IMR-90 (cell line): ENCODE measurements around the gene PAK4. TPM values are rescaled to one million over a fixed set of nuclear protein-coding genes. Genes with fewer than 3 reads are reported as not detected.

ENCODE experiments used
- ATAC-seq: fragments of 200-7000 bp; cut with Tn5 transposase; 2 replicates; pipeline ENCODE4 v1.9.1; 2020; ENCODE audit warnings: low read depth, mild to moderate bottlenecking, moderate library complexity
- BruUV-seq: library from RNA; stranded (reverse); fragments of 400-500 nt; replicated peaks from 2 replicates; lab custom pipeline; 2021; lab: Mats Ljungman, UMichigan
- CTCF ChIA-PET: fragments of 300-600 bp; formaldehyde crosslinking; extraction: SDS; loops from one replicate; lab custom pipeline; 2021; ENCODE audit warnings: antibody characterized with exemption; lab: Yijun Ruan, JAX
- POLR2A ChIA-PET: fragments of 300-600 bp; sonication (Branson Sonifier 250); formaldehyde crosslinking; loops from one replicate; lab custom pipeline; 2022; ENCODE audit warnings: antibody characterized with exemption; ENCODE audit not compliant: unreplicated experiment; lab: Charles Lee
- DNase-seq: peaks from one replicate; pipeline ENCODE4 v3.0.0; 2013
- H2AFZ ChIP-seq: replicated peaks from 2 replicates; pipeline ENCODE3; 2013; ENCODE audit warnings: low read length, mild to moderate bottlenecking; ENCODE audit not compliant: poor library complexity
- H2AK5ac ChIP-seq: 2 replicates; pipeline ENCODE4 v1.6.1; 2013; ENCODE audit warnings: low read depth, low read length, inconsistent platforms
- H2AK9ac ChIP-seq: replicated peaks from 2 replicates; pipeline ENCODE3; 2013; ENCODE audit warnings: mild to moderate bottlenecking, low read depth, low read length, moderate library complexity; ENCODE audit not compliant: poor library complexity
- H2BK120ac ChIP-seq: 2 replicates; pipeline ENCODE4 v1.6.1; 2013; ENCODE audit warnings: low read depth, low read length, inconsistent platforms
- H2BK15ac ChIP-seq: 3 replicates; pipeline ENCODE4 v1.6.1; 2013; ENCODE audit warnings: low read depth, low read length, inconsistent platforms
- H2BK20ac ChIP-seq: 2 replicates; pipeline ENCODE4 v1.6.1; 2013; ENCODE audit warnings: low read depth, mild to moderate bottlenecking, inconsistent platforms, low read length, moderate library complexity
- H2BK5ac ChIP-seq: 2 replicates; pipeline ENCODE4 v1.6.1; 2013; ENCODE audit warnings: mild to moderate bottlenecking, low read depth, low read length, inconsistent platforms; ENCODE audit not compliant: poor library complexity, severe bottlenecking
- H3K14ac ChIP-seq: replicated peaks from 2 replicates; pipeline ENCODE4 v1.6.1; 2013; ENCODE audit warnings: low read depth, low read length, inconsistent platforms
- H3K18ac ChIP-seq: 2 replicates; pipeline ENCODE4 v1.6.1; 2013; ENCODE audit warnings: low read depth, low read length, control low read depth
- H3K23ac ChIP-seq: 2 replicates; pipeline ENCODE4 v1.6.1; 2013; ENCODE audit warnings: low read depth, low read length, inconsistent platforms
- H3K27ac ChIP-seq: 2 replicates; pipeline ENCODE4 v1.5.1; 2013; ENCODE audit warnings: mild to moderate bottlenecking, control low read depth, low read length; ENCODE audit not compliant: insufficient read depth
- H3K27me3 ChIP-seq: 2 replicates; pipeline ENCODE4 v1.6.1; 2013; ENCODE audit warnings: low read length; ENCODE audit not compliant: control insufficient read depth, insufficient read depth
- H3K36me3 ChIP-seq: 2 replicates; pipeline ENCODE4 v1.6.1; 2013; ENCODE audit warnings: low read length, mixed read lengths; ENCODE audit not compliant: control insufficient read depth, insufficient read depth
- H3K4ac ChIP-seq: 2 replicates; pipeline ENCODE4 v1.6.1; 2013; ENCODE audit warnings: low read depth, low read length, inconsistent platforms
- H3K4me1 ChIP-seq: 2 replicates; pipeline ENCODE4 v1.6.1; 2013; ENCODE audit warnings: low read length, mixed read lengths; ENCODE audit not compliant: control insufficient read depth, insufficient read depth
- H3K4me2 ChIP-seq: 2 replicates; pipeline ENCODE4 v1.6.1; 2013; ENCODE audit warnings: low read depth, mild to moderate bottlenecking, control low read depth, low read length, moderate library complexity
- H3K4me3 ChIP-seq: 2 replicates; pipeline ENCODE4 v1.5.1; 2013; ENCODE audit warnings: low read depth, mild to moderate bottlenecking, control low read depth, low read length, moderate library complexity; ENCODE audit not compliant: insufficient read depth
- H3K56ac ChIP-seq: 2 replicates; pipeline ENCODE4 v1.6.1; 2013; ENCODE audit warnings: low read length, inconsistent platforms; ENCODE audit not compliant: insufficient read depth; ENCODE audit errors: extremely low read depth
- H3K79me1 ChIP-seq, 2 experiments: 2 replicates each; pipeline ENCODE4 v1.6.1; 2013; ENCODE audit warnings: low read length in 2 of 2, inconsistent platforms in 1 of 2, low read depth in 1 of 2
- H3K9ac ChIP-seq: 2 replicates; pipeline ENCODE4 v1.6.1; 2013; ENCODE audit warnings: low read depth, low read length, control low read depth
- H3K9me1 ChIP-seq: 2 replicates; pipeline ENCODE4 v1.6.1; 2013; ENCODE audit warnings: low read length, inconsistent platforms; ENCODE audit not compliant: insufficient read depth
- H3K9me3 ChIP-seq: 2 replicates; pipeline ENCODE4 v1.6.1; 2013; ENCODE audit warnings: low read length; ENCODE audit not compliant: control insufficient read depth, insufficient read depth
- H4K20me1 ChIP-seq: 2 replicates; pipeline ENCODE4 v1.6.1; 2013; ENCODE audit warnings: low read length, inconsistent platforms; ENCODE audit not compliant: insufficient read depth
- H4K5ac ChIP-seq: 2 replicates; pipeline ENCODE4 v1.6.1; 2013; ENCODE audit warnings: mild to moderate bottlenecking, low read depth, low read length, control low read depth
- H4K8ac ChIP-seq, 2 experiments: 2 replicates each; pipeline ENCODE4 v1.6.1; 2013; ENCODE audit warnings: low read depth in 2 of 2, low read length in 2 of 2, control low read depth in 1 of 2, inconsistent platforms in 1 of 2
- H4K91ac ChIP-seq: 2 replicates; pipeline ENCODE4 v1.6.1; 2013; ENCODE audit warnings: low read depth, low read length, inconsistent platforms; ENCODE audit not compliant: insufficient read depth
- BHLHE40 ChIP-seq: fragments of 150-350 bp; IDR thresholded peaks from 2 replicates; pipeline ENCODE4 v1.6.1; 2016; ENCODE audit warnings: mild to moderate bottlenecking, low read depth, low read length
- CEBPB ChIP-seq: IDR thresholded peaks from 2 replicates; pipeline ENCODE4 v1.6.1; 2012; ENCODE audit warnings: low read depth, low read length, improper control_type of control experiment
- CHD1 ChIP-seq: IDR thresholded peaks from 2 replicates; pipeline ENCODE4 v1.6.1; 2012; ENCODE audit warnings: low read depth, low read length, improper control_type of control experiment
- FOS ChIP-seq: fragments of 150-350 bp; IDR thresholded peaks from 2 replicates; pipeline ENCODE4 v1.6.1; 2016; ENCODE audit warnings: low read depth, low read length
- MAFK ChIP-seq: IDR thresholded peaks from 2 replicates; pipeline ENCODE4 v1.6.1; 2012; ENCODE audit warnings: low read depth, low read length, improper control_type of control experiment
- MAZ ChIP-seq: IDR thresholded peaks from 2 replicates; pipeline ENCODE4 v1.6.1; 2012; ENCODE audit warnings: low read depth, mild to moderate bottlenecking, low read length, improper control_type of control experiment, moderate library complexity, borderline replicate concordance
- MXI1 ChIP-seq: IDR thresholded peaks from 2 replicates; pipeline ENCODE4 v1.6.1; 2012; ENCODE audit warnings: low read depth, mild to moderate bottlenecking, low read length, moderate library complexity, borderline replicate concordance
- NFE2L2 ChIP-seq: fragments of 150-350 bp; IDR thresholded peaks from 2 replicates; pipeline ENCODE4 v1.6.1; 2016; ENCODE audit warnings: low read depth, mild to moderate bottlenecking, low read length
- POLR2A ChIP-seq: IDR thresholded peaks from 2 replicates; pipeline ENCODE4 v1.6.1; 2012; ENCODE audit warnings: mild to moderate bottlenecking, low read depth, low read length
- RAD21 ChIP-seq: IDR thresholded peaks from 2 replicates; pipeline ENCODE4 v1.6.1; 2012; ENCODE audit warnings: low read length, improper control_type of control experiment
- RCOR1 ChIP-seq: IDR thresholded peaks from 2 replicates; pipeline ENCODE4 v1.6.1; 2012; ENCODE audit warnings: mild to moderate bottlenecking, low read length, improper control_type of control experiment; ENCODE audit not compliant: insufficient replicate concordance
- RFX5 ChIP-seq: IDR thresholded peaks from 2 replicates; pipeline ENCODE4 v1.8.0; 2012; ENCODE audit warnings: low read depth, mild to moderate bottlenecking, low read length, moderate library complexity
- SMC3 ChIP-seq: fragments of 150-350 bp; IDR thresholded peaks from 2 replicates; pipeline ENCODE4 v1.6.1; 2016; ENCODE audit warnings: low read depth, mild to moderate bottlenecking, antibody characterized with exemption, low read length, moderate library complexity
- WGBS, 2 experiments: methylation state at CpG; one replicate each; pipeline versions ENCODE4 v1.1.5 to v1.1.7; 2013; ENCODE audit warnings: missing lambda C conversion rate in 2 of 2; ENCODE audit not compliant: insufficient read length in 1 of 2; ENCODE audit errors: extremely low coverage in 2 of 2; 5-methylcytosine and 5-hydroxymethylcytosine counted together
- dilution Hi-C: fragments of 300-500 bp; cut with HindIII; formaldehyde crosslinking; loops from one replicate; pipeline ENCODE4 v1.14.3; 2018; ENCODE audit warnings: low sequenced_read_pairs; ENCODE audit not compliant: unreplicated experiment
- in situ Hi-C: fragments of 300-500 bp; cut with MboI; formaldehyde crosslinking; loops from 3 replicates; pipeline ENCODE4 v1.14.3; 2019; ENCODE audit warnings: low sequenced_read_pairs, inconsistent platforms, mixed read lengths
- intact Hi-C: fragments of 100-400 bp; cut with micrococcal nuclease; formaldehyde crosslinking; loops from 2 replicates; pipeline ENCODE4 v1.10.0; 2022
- polyA plus RNA-seq, 3 experiments: library from polyadenylated mRNA; depleted of rRNA; stranded (reverse); fragments of >200 nt; gene quantifications; 2 replicates each; pipeline ENCODE4 v1.2.3, GENCODE V29; 2012; ENCODE audit warnings: low replicate concordance in 1 of 3
- total RNA-seq: library from RNA; depleted of rRNA; stranded (reverse); fragments of >200 nt; gene quantifications from 2 replicates; pipeline ENCODE4 v1.2.3, GENCODE V29; 2012
- TF ChIP-seq, protein P1 (sequence below): fragments of 150-350 bp; IDR thresholded peaks from 2 replicates; pipeline ENCODE4 v1.6.1; 2017; ENCODE audit warnings: mild to moderate bottlenecking, antibody characterized with exemption, low read length, low read depth
- TF ChIP-seq, protein P2 (sequence below): fragments of 150-350 bp; IDR thresholded peaks from 2 replicates; pipeline ENCODE4 v1.6.1; 2016; ENCODE audit warnings: low read depth, mild to moderate bottlenecking, low read length, moderate library complexity, borderline replicate concordance
- TF ChIP-seq, protein P3 (sequence below): conservative IDR thresholded peaks from 2 replicates; pipeline ENCODE4 v1.5.1; 2012; ENCODE audit warnings: mild to moderate bottlenecking, low read depth, low read length, improper control_type of control experiment

Gene PAK4
- total and polyA plus RNA-seq, 2 of the 4 experiments (the other 2 are of a cell fraction) = 2.0 to 27.2 TPM

DNA sequence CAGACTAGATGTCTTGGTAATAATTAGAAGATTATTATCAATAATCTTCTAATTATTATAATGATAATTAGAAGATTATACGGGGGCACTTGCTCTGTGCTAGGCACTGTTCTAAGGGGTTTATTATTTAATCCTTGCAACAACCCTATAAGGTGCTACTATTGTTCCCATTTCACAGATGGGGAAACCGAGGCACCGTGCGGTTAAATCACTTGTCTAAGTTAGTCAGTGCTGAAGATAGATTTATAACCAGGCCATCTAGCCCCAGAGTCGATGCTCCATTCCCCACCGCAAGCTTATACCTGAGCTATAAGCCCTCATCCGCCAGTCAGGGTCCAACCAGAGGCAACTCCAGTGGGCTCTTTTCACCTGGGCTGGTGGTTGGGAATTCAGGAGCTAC lies 43.4 kb upstream of the PAK4 start:
- CTCF ChIA-PET = no interaction called here
- POLR2A ChIA-PET = no interaction called here

More for the DNA sequence above, 43.4 kb upstream of the PAK4 start:
- Histone ChIP-seq H2AK5ac (no peak overlapping the region), H4K5ac (no peak overlapping the region), H4K91ac (no peak overlapping the region), H3K27me3 (peaks cover 41% of the 10 kb centered on the region), H2AK9ac (no peak overlapping the region), H2BK5ac (no peak overlapping the region), H3K56ac (no peak overlapping the region), H3K9me3 (no peaks in the 10 kb centered on the region), H3K14ac (no peak overlapping the region), H3K23ac (no peak overlapping the region), H2BK20ac (no peak overlapping the region), H2BK15ac (no peak overlapping the region), H2AFZ (no peak overlapping the region), H3K18ac (no peak overlapping the region), H4K8ac (no peak overlapping the region), H3K9ac (no peak overlapping the region), H3K27ac (no peak overlapping the region), H3K9me1 (no peaks in the 10 kb centered on the region), H2BK120ac (no peak overlapping the region), H4K20me1 (no peaks in the 10 kb centered on the region), H3K4me2 (no peak overlapping the region), H3K4me1 (peaks cover 6% of the 10 kb centered on the region), H3K79me1 (no peaks in the 10 kb centered on the region), H3K36me3 (no peaks in the 10 kb centered on the region), H3K4me3 (no peak overlapping the region), H3K4ac (no peak overlapping the region)
- WGBS, 2 experiments = no CpG with 5 or more reads among the region's 7 CpGs
- DNase-seq (no peak), ATAC-seq (no peak)
- dilution Hi-C loops = no loop called here
- no TSS peak for BruUV-seq
- TF ChIP-seq MXI1 = no peak
- TF ChIP-seq BHLHE40 = no peak
- TF ChIP-seq MAFK = no peak
- TF ChIP-seq CEBPB = no peak
- no peak for TF ChIP-seq RAD21
- TF ChIP-seq RFX5 = no peak
- TF ChIP-seq, protein P1, sequence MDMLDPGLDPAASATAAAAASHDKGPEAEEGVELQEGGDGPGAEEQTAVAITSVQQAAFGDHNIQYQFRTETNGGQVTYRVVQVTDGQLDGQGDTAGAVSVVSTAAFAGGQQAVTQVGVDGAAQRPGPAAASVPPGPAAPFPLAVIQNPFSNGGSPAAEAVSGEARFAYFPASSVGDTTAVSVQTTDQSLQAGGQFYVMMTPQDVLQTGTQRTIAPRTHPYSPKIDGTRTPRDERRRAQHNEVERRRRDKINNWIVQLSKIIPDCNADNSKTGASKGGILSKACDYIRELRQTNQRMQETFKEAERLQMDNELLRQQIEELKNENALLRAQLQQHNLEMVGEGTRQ = no peak
- no peak for TF ChIP-seq NFE2L2
- TF ChIP-seq, protein P2, sequence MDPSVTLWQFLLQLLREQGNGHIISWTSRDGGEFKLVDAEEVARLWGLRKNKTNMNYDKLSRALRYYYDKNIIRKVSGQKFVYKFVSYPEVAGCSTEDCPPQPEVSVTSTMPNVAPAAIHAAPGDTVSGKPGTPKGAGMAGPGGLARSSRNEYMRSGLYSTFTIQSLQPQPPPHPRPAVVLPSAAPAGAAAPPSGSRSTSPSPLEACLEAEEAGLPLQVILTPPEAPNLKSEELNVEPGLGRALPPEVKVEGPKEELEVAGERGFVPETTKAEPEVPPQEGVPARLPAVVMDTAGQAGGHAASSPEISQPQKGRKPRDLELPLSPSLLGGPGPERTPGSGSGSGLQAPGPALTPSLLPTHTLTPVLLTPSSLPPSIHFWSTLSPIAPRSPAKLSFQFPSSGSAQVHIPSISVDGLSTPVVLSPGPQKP = no peak
- no peak for TF ChIP-seq MAZ
- TF ChIP-seq RCOR1 = no peak
- no peak for TF ChIP-seq SMC3
- TF ChIP-seq CHD1 = no peak
- TF ChIP-seq FOS = no peak
- TF ChIP-seq, protein P3, sequence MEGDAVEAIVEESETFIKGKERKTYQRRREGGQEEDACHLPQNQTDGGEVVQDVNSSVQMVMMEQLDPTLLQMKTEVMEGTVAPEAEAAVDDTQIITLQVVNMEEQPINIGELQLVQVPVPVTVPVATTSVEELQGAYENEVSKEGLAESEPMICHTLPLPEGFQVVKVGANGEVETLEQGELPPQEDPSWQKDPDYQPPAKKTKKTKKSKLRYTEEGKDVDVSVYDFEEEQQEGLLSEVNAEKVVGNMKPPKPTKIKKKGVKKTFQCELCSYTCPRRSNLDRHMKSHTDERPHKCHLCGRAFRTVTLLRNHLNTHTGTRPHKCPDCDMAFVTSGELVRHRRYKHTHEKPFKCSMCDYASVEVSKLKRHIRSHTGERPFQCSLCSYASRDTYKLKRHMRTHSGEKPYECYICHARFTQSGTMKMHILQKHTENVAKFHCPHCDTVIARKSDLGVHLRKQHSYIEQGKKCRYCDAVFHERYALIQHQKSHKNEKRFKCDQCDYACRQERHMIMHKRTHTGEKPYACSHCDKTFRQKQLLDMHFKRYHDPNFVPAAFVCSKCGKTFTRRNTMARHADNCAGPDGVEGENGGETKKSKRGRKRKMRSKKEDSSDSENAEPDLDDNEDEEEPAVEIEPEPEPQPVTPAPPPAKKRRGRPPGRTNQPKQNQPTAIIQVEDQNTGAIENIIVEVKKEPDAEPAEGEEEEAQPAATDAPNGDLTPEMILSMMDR = no peak
- no peak for TF ChIP-seq POLR2A
- intact Hi-C loops = no loop called here
- in situ Hi-C loops = no loop called here
